AG04449 (cell line): ENCODE results near the gene PELI2.

ENCODE experiments used
- CTCF ChIA-PET: fragments of 350-600 bp; formaldehyde crosslinking; extraction: SDS; loops from one replicate; lab custom pipeline; 2021; ENCODE audit warnings: antibody characterized with exemption; lab: Yijun Ruan, JAX
- POLR2A ChIA-PET: fragments of 400-600, 350-600 bp; formaldehyde crosslinking; extraction: SDS; loops from one replicate; lab custom pipeline; 2020; ENCODE audit warnings: antibody characterized with exemption, inconsistent platforms; lab: Yijun Ruan, JAX
- DNase-seq: peaks from one replicate; pipeline ENCODE4 v3.0.0-alpha.2; 2010; ENCODE audit warnings: low read depth, low spot score
- H3K4me3 ChIP-seq: 2 replicates; pipeline ENCODE4 v1.5.1; 2011; ENCODE audit warnings: low read depth, mild to moderate bottlenecking, control low read depth, low read length
- TF ChIP-seq, protein P1 (sequence below): IDR thresholded peaks from one replicate; pipeline ENCODE4 v1.5.1; 2011; ENCODE audit warnings: mild to moderate bottlenecking, moderate library complexity, low read length, control low read depth, inconsistent platforms; ENCODE audit not compliant: insufficient read depth; ENCODE audit errors: missing control alignments

PELI2 gene

DNA sequence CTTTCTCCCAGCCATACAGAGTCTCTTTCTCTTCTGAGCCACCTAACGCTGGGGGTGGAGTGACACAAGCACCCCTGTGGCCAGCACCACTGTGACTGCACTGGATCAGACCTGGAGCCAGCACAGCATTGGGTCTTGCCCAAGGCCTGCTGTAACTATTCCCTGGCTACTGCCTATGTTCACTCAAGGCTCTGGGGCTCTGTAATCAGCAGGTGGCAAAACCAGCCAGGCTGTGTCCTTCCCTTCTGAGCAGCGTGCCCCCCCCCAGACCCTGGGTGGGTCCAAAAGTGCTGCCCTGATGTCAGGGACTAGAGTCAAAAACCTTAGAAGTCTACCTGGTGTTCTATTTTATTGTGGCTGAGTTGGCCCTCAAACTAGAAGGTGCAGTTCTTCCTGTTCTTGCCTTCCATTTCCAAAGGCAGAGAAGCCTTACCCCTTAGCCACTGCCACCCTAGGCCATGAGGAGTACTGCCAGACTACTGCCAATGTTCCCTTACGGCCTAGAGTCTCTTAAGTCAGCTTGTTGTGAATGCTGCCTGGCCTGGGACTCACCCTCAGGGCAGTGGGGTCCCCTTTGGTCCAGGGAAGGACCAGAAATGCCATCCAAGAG, 49.9 kb downstream of the PELI2 start:
- ChIA-PET POLR2A (no interaction called here), CTCF (no interaction called here)
- TF ChIP-seq, protein P1, sequence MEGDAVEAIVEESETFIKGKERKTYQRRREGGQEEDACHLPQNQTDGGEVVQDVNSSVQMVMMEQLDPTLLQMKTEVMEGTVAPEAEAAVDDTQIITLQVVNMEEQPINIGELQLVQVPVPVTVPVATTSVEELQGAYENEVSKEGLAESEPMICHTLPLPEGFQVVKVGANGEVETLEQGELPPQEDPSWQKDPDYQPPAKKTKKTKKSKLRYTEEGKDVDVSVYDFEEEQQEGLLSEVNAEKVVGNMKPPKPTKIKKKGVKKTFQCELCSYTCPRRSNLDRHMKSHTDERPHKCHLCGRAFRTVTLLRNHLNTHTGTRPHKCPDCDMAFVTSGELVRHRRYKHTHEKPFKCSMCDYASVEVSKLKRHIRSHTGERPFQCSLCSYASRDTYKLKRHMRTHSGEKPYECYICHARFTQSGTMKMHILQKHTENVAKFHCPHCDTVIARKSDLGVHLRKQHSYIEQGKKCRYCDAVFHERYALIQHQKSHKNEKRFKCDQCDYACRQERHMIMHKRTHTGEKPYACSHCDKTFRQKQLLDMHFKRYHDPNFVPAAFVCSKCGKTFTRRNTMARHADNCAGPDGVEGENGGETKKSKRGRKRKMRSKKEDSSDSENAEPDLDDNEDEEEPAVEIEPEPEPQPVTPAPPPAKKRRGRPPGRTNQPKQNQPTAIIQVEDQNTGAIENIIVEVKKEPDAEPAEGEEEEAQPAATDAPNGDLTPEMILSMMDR: no peak
- no peak overlapping the region for H3K4me3 ChIP-seq
- no peak for DNase-seq

DNA sequence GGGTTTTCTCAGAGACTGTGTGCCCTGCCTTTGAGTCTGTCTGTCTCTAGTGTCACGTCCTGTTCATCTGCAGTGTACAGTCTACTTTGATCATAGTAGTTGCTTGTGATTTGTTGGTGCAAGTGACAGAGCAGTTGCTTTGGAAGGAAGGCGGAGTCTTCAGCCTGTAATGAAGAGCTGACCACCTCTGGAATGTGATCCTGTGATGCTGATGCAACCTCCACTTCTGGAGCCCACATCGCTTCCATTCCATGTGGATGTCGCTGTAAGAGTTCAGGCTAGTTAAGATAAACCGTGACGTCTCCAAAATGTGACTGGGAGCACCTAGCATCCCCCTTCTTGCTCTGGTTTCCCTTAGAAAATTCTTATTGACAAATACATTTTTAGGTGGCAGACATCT, 51.8 kb downstream of the PELI2 start:
- ChIA-PET POLR2A (no interaction called here), CTCF (interaction anchor here (0.7 kb wide), 1 partner anchor 9 kb away, joined by 3 read pairs; no protein-coding TSS in a partner anchor)
- TF ChIP-seq, protein P1: no peak
- H3K4me3 ChIP-seq: no peak overlapping the region
- DNase-seq: no peak

DNA sequence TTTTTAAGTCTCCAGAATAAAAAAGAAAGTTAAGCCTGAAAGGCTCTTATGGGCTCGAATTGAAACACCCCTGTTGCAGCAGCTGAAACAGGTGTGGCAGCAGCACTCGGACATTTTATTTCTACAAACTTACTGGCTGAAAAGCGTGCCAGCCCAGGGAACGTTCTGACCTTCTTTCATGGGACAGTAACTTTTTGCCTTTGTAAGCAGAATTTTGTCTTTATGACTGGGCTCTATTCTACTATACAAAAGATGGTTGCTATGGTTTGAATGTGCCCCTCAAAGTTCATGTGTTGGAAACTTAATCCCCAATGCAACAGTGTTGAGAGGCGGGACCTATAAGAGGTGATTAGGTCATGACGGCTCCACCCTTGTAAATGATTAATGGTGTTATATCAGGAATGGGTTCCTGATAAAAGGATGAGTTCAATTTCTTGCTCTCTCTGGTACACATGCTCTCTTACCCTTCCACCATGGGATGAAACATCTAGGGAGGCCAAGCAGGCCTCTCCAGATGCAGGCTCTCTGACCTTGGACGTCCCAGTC, 52.7 kb downstream of the PELI2 start:
- ChIA-PET CTCF (no interaction called here), POLR2A (no interaction called here)
- DNase-seq: no peak
- TF ChIP-seq, protein P1: no peak
- H3K4me3 ChIP-seq: no peak overlapping the region

DNA sequence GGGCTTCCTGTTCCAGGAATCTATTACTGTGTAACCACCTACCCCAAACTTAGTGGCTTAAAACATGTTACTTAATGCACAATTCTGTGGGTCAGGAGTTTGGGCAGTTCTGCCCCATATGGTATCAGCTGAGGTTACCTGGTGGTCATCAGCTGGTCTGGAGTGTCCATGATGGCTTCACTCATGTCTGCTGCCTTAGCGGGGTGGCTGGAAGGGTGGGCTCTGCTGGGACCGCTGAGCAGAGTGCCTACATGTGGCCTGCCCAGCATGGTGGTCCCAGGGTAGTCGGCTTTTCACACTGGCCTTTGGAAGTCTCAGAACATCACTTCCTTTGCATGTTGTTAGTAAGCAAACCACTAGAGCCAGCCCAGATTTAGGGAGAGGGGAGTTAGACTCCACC, 53.9 kb downstream of the PELI2 start:
- POLR2A ChIA-PET: no interaction called here
- no peak overlapping the region for H3K4me3 ChIP-seq
- DNase-seq: no peak
- TF ChIP-seq, protein P1: no peak
- CTCF ChIA-PET: no interaction called here

DNA sequence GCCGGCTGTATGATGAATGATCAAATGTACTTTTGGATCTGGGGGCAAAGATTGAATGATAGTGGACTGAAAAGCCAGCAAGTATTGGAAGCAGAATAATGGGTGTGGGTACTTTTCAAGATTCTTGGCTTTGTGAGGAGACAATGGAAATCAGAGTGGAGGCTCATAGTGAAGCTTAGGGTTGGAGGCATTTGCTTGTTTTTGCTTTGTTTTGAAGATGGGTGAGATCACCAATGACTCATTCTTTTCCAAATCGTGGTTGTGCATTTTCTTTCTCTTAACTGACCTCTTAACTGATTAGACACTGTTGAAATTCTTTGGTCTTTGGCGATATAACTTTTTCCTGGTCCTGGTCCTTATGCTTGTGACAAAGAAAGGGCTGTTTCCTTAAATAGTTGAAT, 54.4 kb downstream of the PELI2 start:
- ChIA-PET POLR2A (no interaction called here), CTCF (no interaction called here)

DNA sequence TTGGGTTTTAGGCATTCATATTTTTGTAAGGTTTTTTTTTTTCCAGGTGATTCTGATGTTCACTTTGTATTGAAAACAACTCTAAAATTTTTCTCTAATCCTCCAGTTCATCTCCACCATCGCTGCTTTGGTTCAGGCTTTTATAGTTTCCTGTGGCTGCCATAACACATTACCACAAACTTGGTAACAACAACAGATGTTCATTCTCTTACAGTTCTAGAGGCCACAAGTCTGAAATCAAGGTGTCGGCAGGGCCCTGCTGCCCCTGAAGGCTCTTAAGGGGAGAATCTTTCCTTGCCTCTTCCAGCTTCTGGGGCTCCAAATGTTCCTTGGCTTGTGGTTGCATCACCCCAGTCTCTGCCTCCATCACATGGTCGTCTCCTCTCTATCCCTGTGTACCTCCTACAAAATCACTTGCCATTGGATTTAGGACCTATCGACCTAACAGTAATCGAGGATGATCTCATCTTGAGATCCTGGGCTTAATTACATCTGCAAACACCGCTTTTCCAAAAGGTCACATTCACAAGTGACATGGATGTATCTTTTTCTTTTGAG, 55.2 kb downstream of the PELI2 start:
- POLR2A ChIA-PET: no interaction called here
- H3K4me3 ChIP-seq: no peak overlapping the region
- CTCF ChIA-PET: no interaction called here
- TF ChIP-seq, protein P1: no peak
- DNase-seq: no peak

More for the DNA sequence above, 54.4 kb downstream of the PELI2 start:
- no peak overlapping the region for H3K4me3 ChIP-seq
- TF ChIP-seq, protein P1: no peak
- DNase-seq: no peak
